Measurements from ENCODE around the gene WDR7.

The WDR7 gene

DNA sequence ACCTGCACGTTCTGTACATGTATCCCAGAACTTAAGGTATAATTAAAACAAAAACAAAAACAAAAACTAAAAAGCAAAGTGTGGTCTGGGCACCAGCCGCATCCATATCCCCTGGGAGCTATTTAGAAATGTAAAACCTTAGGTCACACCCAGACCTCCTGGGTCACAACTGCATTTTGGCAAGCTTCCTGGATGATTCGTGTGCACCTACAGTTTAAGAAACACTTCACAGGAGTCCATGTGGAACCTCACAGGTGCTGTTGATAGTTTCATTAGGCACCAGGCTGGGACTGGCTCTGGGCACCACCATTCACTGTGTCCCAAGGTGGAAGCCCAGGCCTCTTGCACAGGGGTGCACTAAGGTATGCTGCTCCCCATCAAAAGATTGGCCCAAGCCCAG, 392.1 kb downstream of the WDR7 start:
- DNase-seq (ENCODE audit: low read depth in 2 of 2) = no peak

DNA sequence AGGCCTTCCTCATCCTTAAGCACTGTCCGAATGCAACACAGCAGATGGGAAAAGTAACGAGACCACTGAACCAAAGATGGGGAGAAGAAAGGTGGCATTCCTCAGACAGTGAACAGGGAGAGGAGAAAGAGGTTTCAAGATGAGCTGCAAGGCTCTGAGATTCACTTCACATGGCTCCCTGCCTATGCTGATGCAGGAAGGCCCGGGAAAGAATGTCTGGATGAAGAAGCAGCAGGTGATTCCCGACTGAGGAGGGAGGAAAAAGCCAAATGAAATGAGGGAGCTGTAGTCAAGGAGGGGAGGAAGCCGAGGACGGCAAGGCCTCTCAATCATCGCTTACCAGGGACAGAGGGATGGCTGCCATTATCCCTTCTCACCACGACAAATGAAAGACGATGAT, 397.2 kb downstream of the WDR7 start:
- DNase-seq (ENCODE audit: low read depth in 2 of 2) = no peak

- no peak for DNase-seq (ENCODE audit: low read depth in 2 of 2)
Observed at GRCh38 chr18:57048859-57049258, 397.7 kb downstream of the WDR7 start.

DNA sequence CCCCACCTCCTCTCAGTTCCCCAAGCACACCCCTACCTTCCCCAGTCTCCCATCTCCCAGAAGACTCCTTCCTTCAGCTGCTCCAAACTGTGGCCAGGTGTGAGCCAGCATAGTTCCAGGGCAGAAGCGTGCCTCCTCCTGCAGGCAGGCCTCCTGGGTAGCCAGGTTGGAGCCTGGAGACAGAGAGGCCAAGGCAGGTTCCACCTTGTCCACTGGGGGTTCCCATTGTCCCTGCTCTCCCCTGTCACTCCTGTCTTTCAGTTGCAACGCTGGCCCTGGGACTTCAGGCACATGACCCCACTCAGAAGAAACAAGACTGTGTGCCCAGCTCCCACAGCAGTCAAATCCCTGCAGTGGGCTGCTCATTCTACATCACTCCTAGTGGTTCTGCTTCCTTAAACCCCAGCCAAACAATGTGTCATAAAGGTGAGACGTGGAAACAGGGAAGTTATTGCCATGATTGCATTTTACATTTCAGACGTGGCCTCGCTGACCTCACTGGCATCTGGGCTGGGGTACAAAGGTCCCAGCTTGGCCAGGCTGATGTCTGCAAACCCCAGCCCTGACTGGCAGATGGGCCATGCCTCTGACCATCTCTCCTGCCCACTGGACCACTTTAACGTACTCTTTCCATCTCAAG, 399.3 kb downstream of the WDR7 start:
- no peak for DNase-seq (ENCODE audit: low read depth in 2 of 2)

DNA sequence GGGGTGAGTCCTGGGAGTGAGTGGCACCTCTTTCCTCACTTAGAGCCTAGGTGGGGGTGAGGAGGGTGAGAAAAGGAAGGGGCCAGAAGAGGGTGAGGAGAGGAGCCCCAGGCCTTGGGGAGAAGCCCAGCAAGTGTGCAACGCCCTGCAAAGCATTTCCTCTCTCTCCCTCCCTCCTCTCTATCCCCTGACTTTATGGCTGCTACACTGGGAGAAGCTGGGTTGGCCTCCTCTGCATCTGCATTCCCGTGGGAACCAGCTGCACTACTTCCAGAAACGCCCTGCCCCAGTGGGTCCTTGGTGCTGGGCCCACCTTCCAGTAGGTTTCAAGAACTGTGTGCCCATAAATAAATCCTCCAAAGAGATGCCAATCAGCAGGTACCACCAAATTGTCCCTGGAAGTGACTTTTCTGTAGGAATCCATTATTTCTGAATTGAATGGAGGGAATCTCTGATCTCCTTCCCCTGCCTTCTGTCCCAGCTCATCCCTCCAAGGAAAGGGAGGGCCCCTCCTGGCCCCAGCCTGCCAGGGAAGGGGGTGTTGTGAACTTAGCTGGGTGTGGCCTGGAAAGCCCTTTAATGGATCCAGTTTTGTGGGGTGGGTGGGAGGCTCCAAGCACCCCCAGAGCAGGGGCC, 400.0 kb downstream of the WDR7 start:
- DNase-seq (ENCODE audit: low read depth in 2 of 2) = no peak

- no peak for DNase-seq (ENCODE audit: low read depth in 2 of 2)
Observed at GRCh38 chr18:57051657-57052044, 400.5 kb downstream of the WDR7 start.

DNA sequence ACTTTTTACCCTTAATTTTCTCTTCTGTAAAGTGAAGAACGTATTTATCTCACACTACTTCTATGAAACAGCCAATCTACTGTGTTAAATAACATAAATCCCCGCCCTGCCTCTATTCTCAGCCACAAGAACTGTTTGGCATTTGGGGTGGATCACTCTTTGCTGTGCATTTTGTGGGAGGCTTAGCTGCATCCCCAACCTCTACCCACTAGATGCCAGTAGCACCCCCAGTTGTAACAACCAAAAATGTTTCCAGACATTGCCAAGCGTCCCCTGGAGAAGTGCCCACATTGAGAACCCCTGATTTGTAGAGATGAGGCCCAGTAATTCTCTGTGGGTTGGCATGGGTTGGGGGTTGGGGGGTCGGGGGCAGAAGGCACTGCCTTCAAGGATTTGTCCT, 401.0 kb downstream of the WDR7 start:
- DNase-seq (ENCODE audit: low read depth in 2 of 2) = no peak

- DNase-seq (ENCODE audit: low read depth in 2 of 2) = no peak
Observed at GRCh38 chr18:57052759-57053158, 401.6 kb downstream of the WDR7 start.

DNA sequence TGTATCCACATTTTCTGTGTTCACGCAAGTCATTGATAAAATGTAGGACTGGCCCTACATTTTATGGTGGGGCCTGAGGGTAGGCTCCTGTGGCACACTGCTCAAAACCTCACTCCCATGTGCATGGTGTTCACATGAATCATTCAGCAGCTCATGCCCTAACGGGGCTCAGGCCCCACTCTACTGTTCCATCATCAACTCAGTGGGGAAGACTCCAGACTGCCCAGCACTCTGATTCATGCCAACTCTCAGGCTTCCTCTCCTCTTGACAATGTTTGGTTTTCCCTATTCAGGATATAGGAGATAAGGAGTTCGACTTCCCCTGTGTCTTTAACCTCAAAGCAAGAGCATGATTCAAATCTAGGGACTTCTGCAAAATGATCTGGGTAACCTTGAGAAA, 403.7 kb downstream of the WDR7 start:
- no peak for DNase-seq (ENCODE audit: low read depth in 2 of 2)

- no peak for DNase-seq (ENCODE audit: low read depth in 2 of 2)
Observed at GRCh38 chr18:57057890-57058289, 406.7 kb downstream of the WDR7 start.

DNA sequence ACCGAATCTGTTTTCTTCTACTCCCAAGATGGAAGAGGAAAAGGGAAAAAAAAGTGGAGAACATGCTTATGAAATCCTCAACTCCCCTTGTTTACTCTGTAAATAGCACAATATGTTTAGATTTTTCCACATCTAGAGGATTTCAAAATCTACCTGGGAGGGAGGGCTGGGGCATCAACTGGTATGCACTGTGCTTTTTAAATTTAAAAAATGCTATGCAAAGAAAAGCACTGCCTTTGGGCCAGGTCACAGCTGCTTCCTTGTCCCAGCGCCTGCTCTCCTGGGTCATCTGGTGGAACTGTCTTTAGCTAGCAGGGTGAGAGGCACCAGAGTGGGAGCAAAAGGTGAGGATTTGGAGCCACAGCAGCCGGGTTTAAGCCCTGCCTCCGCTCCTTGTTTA, 407.6 kb downstream of the WDR7 start:
- DNase-seq (ENCODE audit: low read depth in 2 of 2) = no peak

GRCh38 chr18:57059366-57059765, 408.2 kb downstream of the WDR7 start:
- DNase-seq (ENCODE audit: low read depth in 2 of 2) = no peak

DNA sequence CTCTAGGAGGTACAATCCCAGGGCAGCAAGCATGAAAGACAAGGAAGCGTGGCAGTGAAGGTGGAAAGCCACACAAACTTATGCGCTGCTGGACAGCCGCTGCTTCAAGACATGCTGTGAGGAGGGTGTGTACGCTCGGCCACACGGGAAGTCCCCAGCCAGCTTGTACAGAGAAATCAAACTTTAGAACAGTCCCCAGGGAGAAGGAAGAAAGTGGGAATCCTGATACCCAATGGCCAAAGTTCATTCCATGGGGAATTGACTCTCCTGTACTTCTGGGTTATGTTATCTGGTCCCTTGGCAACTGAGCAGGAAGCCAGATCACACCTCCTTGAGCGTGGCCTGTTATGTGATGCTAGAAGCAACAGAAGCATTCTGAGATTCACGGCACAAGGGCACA, 409.7 kb downstream of the WDR7 start:
- no peak for DNase-seq (ENCODE audit: low read depth in 2 of 2)

GRCh38 chr18:57062178-57062577, 411.0 kb downstream of the WDR7 start:
- DNase-seq (ENCODE audit: low read depth in 2 of 2) = no peak

DNA sequence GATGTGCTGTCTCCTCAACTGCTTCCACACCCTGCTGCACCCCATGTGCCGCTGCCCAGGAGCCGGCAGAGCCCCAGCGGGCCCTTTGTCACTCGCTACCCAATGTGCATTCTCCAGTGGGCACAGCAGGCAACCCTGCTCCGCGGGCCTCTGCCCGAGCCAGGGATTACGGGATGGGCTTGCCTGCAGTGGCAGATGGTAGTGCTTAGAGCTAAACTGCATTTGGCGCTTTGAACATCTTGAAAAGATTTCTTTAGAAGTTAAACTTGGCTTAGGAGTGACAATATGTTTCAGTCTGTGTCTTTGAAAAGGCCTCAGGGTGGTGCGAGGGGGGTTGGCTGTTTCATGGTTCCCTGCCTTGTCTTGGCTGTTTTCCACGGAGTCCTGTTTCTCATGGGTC, 411.7 kb downstream of the WDR7 start:
- DNase-seq (ENCODE audit: low read depth in 2 of 2) = no peak

- DNase-seq (ENCODE audit: low read depth in 2 of 2) = no peak
Observed at GRCh38 chr18:57063601-57064103, 412.5 kb downstream of the WDR7 start.

GRCh38 chr18:57073501-57074187, 422.5 kb downstream of the WDR7 start:
- DNase-seq (ENCODE audit: low read depth in 2 of 2) = no peak

- no peak for DNase-seq (ENCODE audit: low read depth in 2 of 2)
Observed at GRCh38 chr18:57075716-57076400, 424.7 kb downstream of the WDR7 start.

- DNase-seq (ENCODE audit: low read depth in 2 of 2) = no peak
Observed at GRCh38 chr18:57077005-57077765, 426.0 kb downstream of the WDR7 start.

DNA sequence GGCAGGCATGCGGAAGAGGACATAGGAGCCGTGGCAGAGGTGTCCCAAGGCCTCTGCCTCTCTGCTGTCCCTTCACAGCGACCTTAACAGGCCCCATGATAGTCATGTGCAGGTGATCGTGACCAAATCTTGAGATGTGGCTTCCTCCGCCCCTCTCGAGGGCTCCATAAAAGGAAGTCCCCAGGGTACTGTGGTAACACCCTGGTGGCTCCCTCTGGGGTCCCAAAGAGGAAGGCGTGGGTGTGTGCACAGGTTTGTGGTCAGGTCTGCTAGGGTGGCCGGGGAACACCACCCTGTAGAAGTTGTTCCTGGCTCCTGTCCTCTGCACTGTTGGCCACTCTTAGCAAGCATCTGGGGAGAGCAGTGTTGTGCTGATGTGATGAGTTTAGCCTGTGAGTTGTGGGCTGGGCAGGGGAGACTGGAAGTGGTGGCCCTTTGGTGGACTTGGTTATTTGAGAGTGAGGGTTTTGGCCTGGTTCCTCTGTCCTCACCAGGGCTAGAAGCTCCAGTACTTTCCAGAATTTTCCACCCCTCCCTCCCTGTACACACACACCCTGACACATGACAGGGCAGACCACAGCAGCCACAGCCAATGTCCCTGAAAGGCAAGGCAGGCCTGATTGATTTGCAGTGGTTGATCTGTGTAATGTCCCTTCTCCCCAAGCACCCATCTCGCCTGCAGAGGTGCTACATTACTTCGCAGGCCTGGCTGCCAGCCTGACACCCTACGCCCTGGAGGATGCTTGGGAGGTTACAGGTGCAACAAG, 426.8 kb downstream of the WDR7 start:
- DNase-seq (ENCODE audit: low read depth in 2 of 2) = no peak

DNA sequence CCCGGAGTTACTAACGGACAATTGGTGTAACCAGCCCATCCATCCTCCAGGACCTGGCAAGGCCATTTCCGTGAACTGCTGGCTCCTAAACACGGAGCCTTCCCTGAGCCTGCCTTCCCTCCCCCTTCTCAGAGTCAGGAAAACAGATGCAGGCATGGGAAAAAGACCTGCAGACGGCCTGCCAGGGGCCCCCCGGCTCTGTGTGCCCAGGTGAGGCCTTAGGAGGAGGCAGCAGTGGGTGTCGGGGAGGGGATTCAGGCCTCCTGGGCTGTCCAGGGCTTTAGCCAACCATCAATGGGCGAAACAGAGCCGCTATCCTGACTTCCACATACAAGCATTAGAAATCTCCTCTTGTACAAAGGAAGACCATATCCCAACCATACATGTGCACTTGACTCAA, 427.5 kb downstream of the WDR7 start:
- DNase-seq (ENCODE audit: low read depth in 2 of 2) = no peak

Data from activated CD4-positive, alpha-beta T cell treated with anti-CD3 and anti-CD28 coated beads for 24 hours (primary cell).